HS-27A (cell line): ENCODE results near the gene NEK5.
A peak's percentile ranks its signal among the peaks of the same experiment; 100 is the strongest.
"Not testable (repeated sequence)": the region's sequence is repeated elsewhere in the genome, so short reads cannot be mapped to it uniquely, and the experiment has no call there.

Experiments
- DNase-seq: peaks from one replicate; pipeline ENCODE4 v3.0.0-alpha.2; 2012; ENCODE audit warnings: low read depth, missing footprints

The NEK5 gene

DNA sequence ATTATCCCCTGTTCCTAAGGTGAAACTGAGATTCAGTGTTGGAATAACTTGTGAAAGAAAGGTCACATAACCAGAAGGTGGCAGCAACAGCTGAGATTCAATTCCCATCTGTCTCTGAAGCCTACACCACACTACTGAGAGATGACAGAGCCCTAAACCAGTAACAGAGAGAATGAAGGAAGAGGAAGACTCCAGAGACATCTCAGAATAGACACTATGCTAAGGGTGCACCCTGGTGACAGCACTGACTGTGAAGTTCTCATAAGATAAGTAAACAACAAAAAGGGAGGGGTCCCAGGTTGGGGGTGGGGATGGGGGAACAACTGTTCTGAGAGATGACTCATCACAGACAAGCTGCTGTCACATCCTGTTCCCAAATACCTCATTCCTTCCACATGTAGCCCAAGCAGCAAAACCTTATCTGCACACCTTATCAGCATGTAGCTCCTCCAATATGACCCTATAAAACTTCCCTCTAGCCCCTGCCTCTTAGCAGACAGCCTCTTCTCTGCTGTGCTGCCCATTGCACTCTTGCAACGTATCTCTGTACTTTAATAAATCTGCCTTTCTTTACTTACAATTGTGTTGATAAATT, 57.8 kb downstream of the NEK5 start:
- no peak for DNase-seq

DNA sequence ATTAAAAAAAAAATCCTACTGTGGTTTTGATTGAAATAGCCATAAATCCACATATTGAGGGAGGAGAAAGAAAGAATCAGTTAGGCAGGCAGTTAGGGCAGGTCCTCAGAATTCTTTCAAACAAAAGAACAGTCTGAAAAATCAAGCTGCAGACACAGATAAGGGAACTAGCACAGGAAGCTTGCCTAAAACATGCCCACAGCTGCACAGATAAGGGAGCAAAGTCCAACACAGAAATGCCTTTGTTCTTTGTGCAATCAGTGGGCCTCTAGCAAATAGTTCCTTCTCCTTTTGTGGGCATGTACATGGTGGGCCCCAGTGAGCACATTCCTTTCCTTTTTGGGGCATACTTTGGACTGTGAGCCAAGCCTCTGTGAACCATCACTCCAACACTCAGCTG, 61.6 kb downstream of the NEK5 start:
- no peak for DNase-seq

DNA sequence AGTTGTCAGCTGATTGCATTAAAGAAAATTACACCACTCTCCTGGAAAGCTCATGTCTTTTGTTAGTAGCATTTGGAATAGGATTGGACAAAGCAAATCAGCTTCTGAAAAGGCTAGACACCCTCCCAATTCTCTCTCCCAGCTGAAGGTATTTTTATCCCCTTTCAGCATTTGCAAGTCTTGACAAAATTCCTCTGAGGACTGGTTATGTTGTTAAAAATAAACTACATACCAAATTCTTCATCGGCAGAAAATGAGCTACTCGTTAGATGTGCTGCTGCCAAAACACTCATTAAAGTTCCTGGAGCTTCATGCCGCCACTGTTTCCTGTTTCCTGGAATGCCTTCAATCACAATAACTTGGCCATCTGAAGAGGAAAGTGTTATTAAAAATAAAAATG, 67.3 kb downstream of the NEK5 start:
- DNase-seq: no peak

DNA sequence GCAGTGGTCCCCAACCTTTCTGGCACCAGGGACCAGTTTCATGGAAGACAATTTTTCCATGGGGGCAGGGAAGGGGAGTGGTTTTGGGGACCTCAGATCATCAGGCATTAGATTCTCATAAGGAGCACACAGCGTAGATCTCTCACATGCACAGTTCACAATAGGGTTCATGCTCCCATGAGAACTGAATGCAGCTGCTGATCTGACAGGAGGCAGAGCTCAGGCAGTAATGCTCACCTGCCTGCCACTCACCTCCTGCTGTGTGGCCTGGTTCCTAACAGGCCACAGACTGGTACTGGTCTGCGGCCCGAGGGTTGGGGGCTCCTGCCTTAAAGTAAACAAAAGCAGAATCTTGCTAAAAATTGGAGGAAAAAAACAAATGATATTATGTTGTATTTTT, 67.8 kb downstream of the NEK5 start:
- DNase-seq: not testable (repeated sequence)

DNA sequence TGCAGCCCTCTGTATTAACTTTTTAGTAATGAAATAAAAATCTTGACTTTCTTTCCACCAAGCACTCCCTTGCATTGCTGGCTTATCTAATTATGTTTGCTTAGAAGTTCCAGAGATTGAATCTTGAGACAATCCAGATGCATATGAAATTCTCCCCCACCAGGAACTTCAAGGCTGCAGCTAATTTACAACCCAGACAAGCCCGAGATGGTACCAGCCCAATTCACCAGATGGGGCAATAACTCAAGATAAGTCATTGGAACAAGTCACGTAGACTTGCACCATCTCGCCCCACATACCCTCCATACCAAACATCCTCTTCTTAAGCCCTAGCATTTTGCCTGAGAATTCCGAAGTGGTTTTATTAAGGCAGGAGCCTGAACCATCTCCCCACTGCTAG, 75.4 kb downstream of the NEK5 start:
- DNase-seq: no peak

DNA sequence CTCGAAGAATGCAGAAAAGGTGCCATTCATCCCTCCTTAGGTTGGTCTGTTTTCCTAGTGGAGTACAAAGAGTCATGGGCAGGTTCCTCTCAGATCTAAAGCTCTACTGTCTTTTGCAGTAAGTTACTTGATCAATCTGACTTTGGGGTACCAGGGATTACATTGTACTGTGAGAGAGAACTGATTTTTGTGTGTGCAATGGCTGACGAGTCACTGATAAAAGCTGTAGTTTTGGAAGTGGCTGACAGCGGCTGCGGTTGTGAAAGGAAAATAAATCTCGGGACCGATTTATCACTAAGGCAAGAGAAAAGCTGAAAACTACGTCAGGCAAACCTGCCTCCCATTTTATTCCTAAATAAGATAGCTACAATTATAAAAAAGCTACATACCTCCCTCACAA, 77.5 kb downstream of the NEK5 start:
- no peak for DNase-seq

DNA sequence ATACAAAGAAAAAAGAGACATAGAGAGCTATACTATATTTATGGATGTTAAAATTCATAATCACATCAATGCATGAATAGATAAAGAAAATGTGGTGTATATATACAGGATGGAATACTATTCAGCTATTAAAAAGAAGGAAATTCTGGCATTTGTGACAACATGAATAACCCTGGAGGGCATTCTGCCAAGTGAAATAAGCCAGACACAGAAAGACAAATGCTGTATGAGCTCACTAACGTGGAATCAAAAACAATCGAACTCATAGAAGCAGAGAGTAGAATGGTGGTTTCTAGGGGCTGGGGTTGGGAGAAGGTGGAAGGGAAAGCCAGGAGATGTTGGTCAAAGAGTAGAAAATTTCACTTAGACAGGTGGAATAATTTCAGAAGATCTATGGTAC, 80.4 kb downstream of the NEK5 start:
- DNase-seq: no peak

DNA sequence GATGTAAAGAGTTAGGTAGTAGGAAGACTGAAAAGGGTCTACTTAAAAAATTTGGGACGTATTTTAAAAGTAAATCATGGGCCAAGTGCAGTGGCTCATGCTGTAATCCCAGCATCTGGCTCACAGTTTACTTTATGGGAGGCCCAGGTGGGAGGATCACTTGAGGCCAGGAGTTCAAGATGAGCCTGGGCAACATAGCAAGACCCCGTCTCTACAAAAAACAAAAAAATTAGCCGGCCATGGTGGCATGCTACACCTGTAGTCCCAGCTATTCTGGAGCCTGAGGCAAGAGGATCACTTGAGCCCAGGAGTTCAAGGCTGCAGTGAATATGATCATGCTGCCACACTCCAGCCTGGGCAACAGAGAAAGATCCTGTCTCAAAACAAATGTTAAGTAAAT, 81.4 kb downstream of the NEK5 start:
- no peak for DNase-seq

DNA sequence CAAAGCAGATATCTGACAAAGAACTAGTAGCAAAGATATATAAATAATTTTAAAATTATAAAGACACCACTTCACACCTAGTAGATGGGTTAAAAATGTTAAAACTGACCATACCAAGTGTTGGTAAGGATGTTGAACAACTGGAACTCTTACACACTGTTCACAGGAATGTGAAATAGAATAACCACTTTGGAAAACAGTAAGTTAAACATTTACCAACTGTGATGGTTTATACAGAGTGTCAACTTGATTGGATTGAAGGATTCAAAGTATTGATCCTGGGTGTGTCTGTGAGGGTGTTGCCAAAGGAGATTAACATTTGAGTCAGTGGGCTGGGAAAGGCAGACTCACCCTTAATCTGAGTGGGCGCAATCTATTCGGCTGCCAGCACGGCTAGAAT, 85.2 kb downstream of the NEK5 start:
- no peak for DNase-seq

DNA sequence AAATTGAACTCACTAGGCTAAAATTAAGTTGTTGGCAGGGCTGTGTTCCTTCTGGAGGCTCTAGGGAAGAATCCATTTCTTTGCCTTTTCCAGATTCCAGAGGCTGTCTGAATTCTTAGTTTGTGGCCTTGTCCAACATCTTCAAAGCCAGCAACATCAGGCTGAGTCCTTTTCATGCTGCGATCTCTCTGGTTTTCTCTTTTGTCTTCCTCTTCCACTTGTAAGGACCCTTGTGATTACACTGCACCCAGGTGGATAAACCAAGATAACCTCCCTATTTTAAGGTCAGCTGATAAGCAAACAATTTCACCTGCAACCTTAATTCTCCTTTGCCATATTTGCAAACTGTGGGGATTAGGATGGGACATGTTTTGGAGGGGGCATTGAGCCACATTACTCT, 92.8 kb downstream of the NEK5 start:
- no peak for DNase-seq

DNA sequence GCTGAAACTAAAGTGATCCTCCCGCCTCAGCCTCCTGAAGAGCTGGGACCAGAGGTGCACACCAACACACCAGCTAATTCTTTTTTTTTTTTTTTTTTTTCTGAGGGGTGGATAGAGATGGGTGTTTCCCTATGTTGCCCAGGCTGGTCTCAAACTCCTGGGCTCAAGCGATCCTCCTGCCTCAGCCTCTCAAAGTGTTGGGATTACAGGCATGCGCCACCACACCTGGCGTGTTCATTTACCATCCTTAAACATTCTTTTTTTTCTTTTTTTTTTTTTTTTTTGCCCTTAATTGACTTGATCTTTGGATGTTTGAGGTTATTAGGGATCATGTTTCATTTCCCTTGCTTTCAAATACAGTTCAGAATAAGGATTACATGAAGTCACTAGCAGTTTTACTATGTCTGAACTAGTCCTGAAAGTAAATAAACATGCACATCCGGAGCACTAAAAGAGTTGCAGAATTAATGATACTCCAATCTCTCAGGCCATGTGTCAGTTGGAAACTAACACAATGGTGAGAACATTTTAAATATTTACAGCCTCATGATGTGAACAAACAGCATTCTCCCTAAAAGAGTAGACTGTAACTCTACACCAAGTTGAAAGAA, 94.2 kb downstream of the NEK5 start:
- no peak for DNase-seq

DNA sequence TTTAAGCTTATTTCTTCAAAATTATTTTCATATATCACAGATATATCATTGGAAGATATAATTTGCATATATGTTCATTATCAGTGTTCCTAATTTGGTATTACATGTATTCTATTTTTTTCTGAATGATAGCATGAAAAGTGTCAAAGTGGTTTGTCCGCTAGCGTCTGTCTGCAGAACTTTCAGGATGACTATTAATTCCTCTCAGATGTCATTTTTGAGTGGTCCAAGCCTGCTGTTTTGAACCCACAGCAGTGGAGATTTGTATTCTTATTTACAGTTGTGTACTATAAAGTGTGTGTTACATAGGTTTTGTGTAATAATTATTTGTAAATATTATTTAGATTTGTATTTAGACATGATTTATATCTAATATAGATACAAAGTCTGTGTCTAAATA, 95.8 kb downstream of the NEK5 start:
- DNase-seq: no peak

DNA sequence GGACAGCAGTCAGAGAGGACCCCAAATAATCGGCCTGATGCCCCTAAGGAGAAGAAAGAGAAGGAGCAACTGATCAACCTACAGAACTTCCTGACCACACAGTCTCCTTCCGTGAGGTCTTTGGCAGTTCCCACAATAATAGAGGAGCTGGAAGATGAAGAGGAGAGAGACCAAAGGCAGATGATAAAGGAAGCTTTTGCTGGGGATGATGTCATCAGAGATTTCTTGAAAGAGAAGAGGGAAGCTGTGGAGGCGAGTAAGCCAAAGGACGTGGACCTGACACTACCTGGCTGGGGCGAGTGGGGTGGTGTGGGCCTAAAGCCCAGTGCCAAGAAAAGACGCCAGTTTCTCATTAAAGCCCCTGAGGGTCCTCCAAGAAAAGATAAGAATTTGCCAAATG, 98.5 kb downstream of the NEK5 start:
- DNase-seq: not testable (repeated sequence)

DNA sequence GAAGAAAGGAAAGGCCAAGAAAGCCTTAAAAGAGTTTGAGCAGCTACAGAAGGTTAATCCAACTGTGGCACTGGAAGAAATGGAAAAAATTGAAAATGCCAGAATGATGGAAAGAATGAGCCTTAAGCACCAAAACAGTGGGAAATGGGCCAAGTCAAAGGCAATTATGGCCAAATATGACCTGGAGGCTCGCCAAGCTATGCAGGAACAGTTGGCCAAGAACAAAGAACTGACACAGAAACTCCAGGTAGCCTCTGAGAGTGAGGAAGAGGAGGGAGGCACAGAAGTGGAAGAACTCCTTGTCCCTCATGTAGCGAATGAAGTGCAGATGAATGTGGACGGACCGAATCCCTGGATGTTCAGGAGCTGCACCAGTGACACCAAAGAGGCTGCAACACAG, 99.3 kb downstream of the NEK5 start:
- DNase-seq: no peak

DNA sequence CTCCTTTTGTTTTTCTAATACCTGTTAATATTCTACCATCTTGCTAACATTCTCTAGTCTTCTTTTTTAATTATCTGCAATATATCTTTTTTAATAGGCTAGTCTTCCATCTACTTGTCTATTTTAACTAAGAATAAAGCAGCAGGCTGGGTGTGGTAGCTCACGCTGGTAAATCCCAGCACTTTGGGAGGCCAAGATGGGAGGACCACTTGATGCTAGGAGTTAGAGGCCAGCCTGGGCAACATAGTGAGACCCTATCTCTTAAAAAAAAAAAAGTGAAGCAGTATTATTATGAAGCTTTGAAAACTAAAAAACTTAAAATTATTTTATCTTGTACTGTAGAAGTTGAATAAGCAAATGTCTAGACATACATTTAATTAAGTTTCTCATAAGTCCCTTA, 101.0 kb downstream of the NEK5 start:
- DNase-seq: no peak

DNA sequence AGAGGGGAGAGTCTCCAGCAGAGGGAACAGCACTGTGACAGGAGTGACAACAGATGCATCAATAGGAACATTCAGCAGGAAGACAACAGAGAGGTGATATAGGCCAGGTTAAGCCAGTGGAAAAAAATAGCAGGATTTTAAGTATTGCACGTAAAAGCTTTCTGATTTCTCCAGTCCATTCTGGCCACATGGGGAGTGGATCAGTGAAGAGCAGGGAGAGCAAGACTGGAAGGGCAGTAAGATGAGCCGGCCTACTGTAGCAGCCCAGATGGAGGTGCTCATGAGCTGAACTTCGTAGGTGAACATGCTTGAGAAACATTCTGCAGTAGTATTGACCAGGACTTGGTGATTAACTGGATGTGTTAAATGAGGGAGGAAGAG, 102.6 kb downstream of the NEK5 start:
- DNase-seq: no peak

DNA sequence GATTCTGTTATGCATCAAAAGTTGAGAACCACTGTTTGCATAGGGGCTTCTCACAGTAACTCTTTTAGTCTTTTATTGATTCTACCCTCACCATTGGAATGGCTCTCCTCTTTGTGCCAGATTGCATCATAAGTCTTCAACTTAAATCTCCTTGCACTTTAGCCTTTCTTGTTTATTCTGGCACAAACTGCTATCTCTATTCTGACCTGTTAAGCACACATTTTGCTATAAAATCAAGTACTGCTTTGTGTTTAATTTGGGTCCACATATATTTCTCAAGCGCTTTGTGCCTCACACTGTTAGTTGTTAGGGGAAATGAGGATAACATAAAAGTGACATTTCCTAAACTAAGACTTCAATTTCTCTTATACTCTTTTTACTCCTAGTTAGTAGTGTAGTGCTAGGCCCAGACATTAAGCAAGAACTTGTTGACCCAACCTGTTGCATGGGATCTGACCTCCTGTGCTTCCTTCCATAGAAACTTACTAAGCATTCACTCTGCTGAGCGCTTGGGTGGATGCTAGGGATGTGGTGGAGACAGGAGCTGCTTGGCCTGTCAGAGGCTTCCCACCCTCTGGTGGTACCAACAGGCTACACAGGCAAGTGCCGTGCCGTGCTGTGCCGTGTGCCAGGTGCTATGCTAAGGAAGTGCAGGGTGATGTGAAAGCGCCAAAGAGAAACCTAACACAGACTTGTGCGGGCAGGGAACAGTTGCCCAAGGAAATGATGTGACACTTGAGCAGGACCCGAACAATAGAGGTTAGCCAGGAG, 103.2 kb downstream of the NEK5 start:
- DNase-seq: no peak

DNA sequence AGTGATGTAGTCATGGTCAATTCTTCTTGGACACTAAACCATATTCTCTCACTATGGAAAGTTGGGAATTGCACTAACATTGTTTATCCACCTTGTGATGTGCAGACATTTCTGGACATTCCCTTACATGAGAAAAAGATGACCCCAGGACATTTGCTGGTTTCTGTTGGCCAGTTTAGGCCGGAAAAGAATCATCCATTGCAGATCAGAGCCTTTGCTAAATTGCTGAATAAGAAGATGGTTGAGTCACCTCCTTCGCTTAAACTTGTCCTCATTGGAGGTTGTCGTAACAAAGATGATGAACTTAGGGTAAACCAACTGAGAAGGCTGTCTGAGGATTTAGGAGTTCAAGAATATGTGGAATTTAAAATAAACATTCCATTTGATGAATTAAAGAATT, 104.4 kb downstream of the NEK5 start, which contains the start of gene UTP14C:
UTP14C (plus strand) TSS at position 211 of the 400 bp plus-strand sequence. CDS start 4,114 bp downstream, outside the sequence.
- no peak for DNase-seq

DNA sequence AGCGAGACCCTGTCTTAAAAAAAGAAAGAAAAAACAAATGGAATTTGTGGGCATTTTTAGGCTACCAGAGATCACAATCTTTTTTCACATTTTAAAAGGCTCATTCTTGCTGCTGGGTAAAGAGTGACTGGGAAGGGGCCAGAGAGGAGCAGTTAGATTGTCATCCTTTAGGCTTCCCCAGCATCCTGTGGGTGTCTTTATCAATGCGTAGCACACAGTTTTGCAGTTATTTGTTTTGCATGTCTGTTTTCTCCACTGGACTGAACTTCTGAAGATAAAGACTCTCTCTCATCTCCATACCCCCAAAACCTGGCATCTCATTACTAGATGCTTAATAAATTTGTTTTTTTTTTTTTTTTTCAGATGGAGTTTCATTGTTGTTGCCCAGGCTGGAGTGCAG, 106.5 kb downstream of the NEK5 start:
- no peak for DNase-seq

DNA sequence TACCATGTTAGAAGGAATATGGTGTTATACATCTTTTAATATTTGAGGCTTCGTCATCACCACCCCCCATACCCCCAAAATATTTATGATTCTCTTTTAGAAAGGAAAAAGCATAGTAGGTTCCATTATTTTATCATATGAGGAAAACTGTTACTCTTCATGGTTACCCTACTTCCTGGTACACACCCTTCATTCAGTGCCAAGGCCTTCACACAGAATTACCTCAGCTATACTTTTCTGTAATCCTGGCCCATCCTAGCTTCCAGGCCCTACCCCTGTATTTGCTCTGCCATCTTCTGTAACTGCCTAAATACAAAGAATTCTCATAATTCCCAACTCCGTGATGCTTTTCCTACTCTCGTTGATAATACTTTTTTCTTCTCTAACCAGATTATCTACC, 108.7 kb downstream of the NEK5 start:
- no peak for DNase-seq

DNA sequence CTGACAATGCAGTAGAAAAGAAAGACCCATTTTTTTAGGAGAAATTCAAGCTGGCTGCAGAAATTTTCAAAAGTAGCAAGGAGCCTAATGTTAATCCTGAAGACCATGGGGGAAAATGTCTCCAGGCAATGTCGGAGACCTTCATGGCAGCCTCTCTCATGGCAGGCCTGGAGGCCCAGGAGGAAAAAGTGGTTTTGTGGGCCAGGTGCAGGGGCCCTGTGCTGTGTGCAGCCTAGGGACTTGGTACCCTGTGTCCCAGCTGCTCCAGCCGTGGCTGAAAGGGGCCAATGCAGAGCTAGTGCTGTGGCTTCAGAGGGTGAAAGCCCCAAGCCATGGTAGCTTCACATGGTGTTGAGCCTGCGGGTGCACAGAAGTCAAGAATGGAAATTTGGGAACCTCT, 112.6 kb downstream of the NEK5 start:
- no peak for DNase-seq

DNA sequence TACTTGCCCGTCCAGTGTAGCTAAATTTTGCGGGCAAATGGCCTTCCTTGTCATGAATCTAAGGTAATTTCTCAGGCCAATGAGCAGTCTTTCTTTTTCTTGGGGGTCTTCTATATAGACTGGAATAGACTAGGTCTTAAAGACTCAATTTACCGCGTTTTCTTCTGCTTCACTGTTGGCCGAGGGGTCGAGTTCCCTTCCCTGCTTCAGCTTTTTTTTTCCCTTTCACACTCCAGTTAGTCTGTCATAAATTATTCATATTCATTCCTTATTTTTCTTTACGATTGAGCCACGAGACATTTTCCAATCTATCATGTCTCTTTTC, 116.4 kb downstream of the NEK5 start:
- no peak for DNase-seq

DNA sequence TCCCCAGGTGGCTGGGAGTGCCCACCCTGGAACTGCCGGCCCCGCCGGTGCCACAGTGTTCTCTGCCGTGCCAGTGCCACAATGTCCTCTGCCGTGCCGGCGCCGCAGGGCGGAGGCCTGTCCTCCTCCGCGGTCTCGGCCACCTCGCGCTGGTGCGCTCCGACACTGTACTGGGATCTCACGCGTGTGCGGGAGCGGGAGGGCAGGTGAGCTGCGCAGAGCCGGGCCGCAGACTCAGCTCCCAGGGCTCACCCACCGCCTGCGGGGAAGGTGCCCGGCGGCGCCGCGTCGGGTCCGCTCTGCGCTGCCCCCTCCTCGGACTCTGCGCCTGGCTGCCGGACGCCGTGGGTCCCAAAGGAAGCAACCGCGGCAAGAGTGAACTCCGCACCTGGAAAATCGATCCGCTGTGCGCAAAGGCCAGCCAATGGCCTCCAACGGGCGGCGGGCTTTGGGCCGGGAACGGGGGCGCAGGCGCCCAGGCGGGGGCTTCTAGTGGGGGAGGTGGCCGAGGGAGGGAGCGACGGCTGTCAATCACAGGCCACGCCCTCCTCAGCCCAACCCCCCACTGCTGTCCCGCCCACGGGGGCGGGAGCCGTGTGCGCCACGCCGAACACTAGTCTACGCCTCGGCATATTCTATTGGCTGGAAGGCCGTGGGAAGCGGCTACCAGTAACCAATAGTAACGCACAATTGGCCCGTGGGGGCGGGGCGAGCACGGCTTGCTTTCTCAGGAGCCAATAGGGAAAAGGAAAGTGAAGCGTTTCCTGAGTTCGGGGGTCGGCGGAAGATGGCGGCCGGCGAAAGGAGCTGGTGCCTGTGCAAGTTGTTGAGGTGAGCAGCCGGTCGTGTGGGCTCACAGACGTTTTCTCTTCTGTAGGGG, 117.0 kb downstream of the NEK5 start, which contains the start of gene ALG11:
ALG11 (plus strand) TSS at position 767 of the 880 bp plus-strand sequence; CDS start at position 788, 21 bp downstream.
- peak; percentile 84 for DNase-seq
